ENCODE results near the gene KXD1. TPM values are rescaled to one million over a fixed set of nuclear protein-coding genes. Genes with fewer than 3 reads are reported as not detected.

The KXD1 gene
- total and polyA plus RNA-seq, 10 of the 15 experiments (the other 5 are each of a cell fraction or from before 2014, with no cell fraction given), result 27.5 to 209 (median 129) TPM

DNA sequence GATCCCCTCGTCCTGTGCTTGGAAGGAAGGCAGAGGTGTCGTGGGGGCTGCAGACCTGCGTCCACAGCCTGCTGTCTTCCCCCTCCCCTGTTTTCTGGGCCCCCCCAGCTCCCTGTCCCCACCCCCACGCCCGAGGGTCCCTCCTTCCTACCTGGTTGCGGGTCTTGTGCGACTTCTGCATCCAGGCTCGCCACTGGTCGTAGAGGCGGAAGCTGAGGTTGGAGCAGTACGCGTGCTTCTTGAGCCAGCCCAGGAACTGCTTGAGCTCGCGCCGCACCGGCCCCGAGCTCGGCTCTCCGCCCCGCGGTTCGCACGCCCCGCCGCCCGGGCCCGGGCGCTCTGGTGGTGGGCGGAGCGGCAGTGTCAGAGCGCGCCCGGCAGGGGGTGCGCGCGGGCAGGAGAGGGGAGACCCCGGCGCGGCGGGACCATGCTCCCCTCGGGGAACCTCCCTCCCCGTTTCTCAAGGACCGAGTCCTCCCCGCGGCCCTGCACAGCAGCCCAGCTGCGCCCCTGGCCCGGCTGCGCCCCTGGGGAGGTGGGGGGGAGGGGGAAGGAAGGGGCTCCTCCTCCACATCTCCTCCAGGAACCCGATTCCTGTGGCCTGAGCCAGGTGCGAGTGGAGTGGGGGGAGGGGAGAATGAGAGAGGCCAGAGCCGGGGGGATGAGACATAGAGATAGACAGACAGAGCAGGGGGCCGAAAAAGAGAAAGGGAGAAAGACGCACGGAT is 36.6 kb downstream of the KXD1 start (continued):
- TF ChIP-seq CEBPZ (IDR thresholded peaks at IDR 0.05; ENCODE audit: low read depth, low read length) (no peak), ETV6 (conservative IDR thresholded peaks at IDR 0.05 in 1 of 2, IDR thresholded peaks at IDR 0.05 in 1 of 2; ENCODE audit: borderline replicate concordance in 1 of 2, low read depth in 1 of 2) (no peak), CHD4 (IDR thresholded peaks at IDR 0.05) (no peak), SRF (IDR thresholded peaks at IDR 0.05; ENCODE audit: low read depth in 2 of 2, low read length in 2 of 2) (0 out of 4 replicates have a peak, but pooled peaks of 1 of the 2 experiments have one; percentile 14), GATAD2B (conservative IDR thresholded peaks at IDR 0.05; ENCODE audit: low read depth) (peak; percentile 50; the same call in 1 of the 2 replicates), SP1 (IDR thresholded peaks at IDR 0.05; ENCODE audit: low read depth, low read length) (no peak), SMC3 (IDR thresholded peaks at IDR 0.05; ENCODE audit: borderline replicate concordance, low read length) (peak; percentile 68), YBX1 (IDR thresholded peaks at IDR 0.05) (no peak), SMAD5 (IDR thresholded peaks at IDR 0.05; ENCODE audit: low read depth) (no peak), ZNF687 (IDR thresholded peaks at IDR 0.05) (no peak), JUND (IDR thresholded peaks at IDR 0.05; ENCODE audit: low read depth, low read length) (no peak), NRF1 (conservative IDR thresholded peaks at IDR 0.05; ENCODE audit: low read depth, low read length) (no peak), ZBTB4 (CRISPR knock-in tag; IDR thresholded peaks at IDR 0.05) (no peak)
- TF ChIP-seq, protein P1, sequence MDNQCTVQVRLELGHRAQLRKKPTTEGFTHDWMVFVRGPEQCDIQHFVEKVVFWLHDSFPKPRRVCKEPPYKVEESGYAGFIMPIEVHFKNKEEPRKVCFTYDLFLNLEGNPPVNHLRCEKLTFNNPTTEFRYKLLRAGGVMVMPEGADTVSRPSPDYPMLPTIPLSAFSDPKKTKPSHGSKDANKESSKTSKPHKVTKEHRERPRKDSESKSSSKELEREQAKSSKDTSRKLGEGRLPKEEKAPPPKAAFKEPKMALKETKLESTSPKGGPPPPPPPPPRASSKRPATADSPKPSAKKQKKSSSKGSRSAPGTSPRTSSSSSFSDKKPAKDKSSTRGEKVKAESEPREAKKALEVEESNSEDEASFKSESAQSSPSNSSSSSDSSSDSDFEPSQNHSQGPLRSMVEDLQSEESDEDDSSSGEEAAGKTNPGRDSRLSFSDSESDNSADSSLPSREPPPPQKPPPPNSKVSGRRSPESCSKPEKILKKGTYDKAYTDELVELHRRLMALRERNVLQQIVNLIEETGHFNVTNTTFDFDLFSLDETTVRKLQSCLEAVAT (IDR thresholded peaks at IDR 0.05), result no peak
